DND-41 (cell line): ENCODE measurements around the gene BRIP1.

Source experiments
- ATAC-seq: fragments of 200-7000 bp; cut with Tn5 transposase; 3 replicates; pipeline ENCODE4 v1.9.1; 2021; ENCODE audit warnings: low read depth; ENCODE audit not compliant: insufficient read depth
- DNase-seq: peaks from one replicate; pipeline ENCODE4 v3.0.0-alpha.2; 2020
- H2AFZ ChIP-seq: 2 replicates; pipeline ENCODE4 v1.6.0; 2012; ENCODE audit warnings: low read depth, low read length
- H3K27ac ChIP-seq: 2 replicates; pipeline ENCODE4 v1.5.1; 2012; ENCODE audit warnings: low read length, inconsistent platforms
- H3K27me3 ChIP-seq: fragments of 200-600 bp; sonication (generic); 2 replicates; pipeline ENCODE4 v1.6.0; 2012; ENCODE audit warnings: low read length, mild to moderate bottlenecking, inconsistent platforms; ENCODE audit not compliant: insufficient read depth, poor library complexity
- H3K36me3 ChIP-seq: 2 replicates; pipeline ENCODE4 v1.5.1; 2012; ENCODE audit warnings: low read length, inconsistent platforms; ENCODE audit not compliant: insufficient read depth
- H3K4me1 ChIP-seq: 2 replicates; pipeline ENCODE4 v1.5.1; 2012; ENCODE audit warnings: mild to moderate bottlenecking, low read length; ENCODE audit not compliant: insufficient read depth
- H3K4me2 ChIP-seq: 2 replicates; pipeline ENCODE4 v1.6.0; 2012; ENCODE audit warnings: mild to moderate bottlenecking, moderate library complexity, low read length, inconsistent platforms; ENCODE audit not compliant: insufficient read depth
- H3K4me3 ChIP-seq, 2 experiments: fragments of 200-600 bp in 1 of 2; shearing (Covaris generic) in 1 of 2; 2 replicates each; pipeline ENCODE4 v1.5.1; 2012 to 2016; ENCODE audit warnings: inconsistent platforms in 2 of 2, low read length in 2 of 2, mild to moderate bottlenecking in 2 of 2, low read depth in 1 of 2, moderate library complexity in 1 of 2
- H3K79me2 ChIP-seq: 2 replicates; pipeline ENCODE4 v1.6.0; 2012; ENCODE audit warnings: low read length, inconsistent platforms; ENCODE audit not compliant: insufficient read depth
- H3K9ac ChIP-seq: 2 replicates; pipeline ENCODE4 v1.6.0; 2012; ENCODE audit warnings: low read depth, mild to moderate bottlenecking, inconsistent platforms, low read length, moderate library complexity
- H3K9me3 ChIP-seq: 2 replicates; pipeline ENCODE4 v1.5.1; 2012; ENCODE audit warnings: low read length, moderate library complexity, mild to moderate bottlenecking, inconsistent platforms; ENCODE audit not compliant: insufficient read depth, severe bottlenecking
- H4K20me1 ChIP-seq: 2 replicates; pipeline ENCODE4 v1.6.0; 2012; ENCODE audit warnings: low read length; ENCODE audit not compliant: insufficient read depth
- EZH2 ChIP-seq: IDR thresholded peaks from 3 replicates; pipeline ENCODE4 v1.6.1; 2012; ENCODE audit warnings: borderline replicate concordance, low read depth, mild to moderate bottlenecking, moderate library complexity, low read length, inconsistent platforms; ENCODE audit not compliant: severe bottlenecking
- TF ChIP-seq, protein P1 (sequence below): IDR thresholded peaks from 2 replicates; pipeline ENCODE4 v1.5.1; 2012; ENCODE audit warnings: borderline replicate concordance, low read length, moderate library complexity, mild to moderate bottlenecking; ENCODE audit not compliant: poor library complexity, severe bottlenecking; ENCODE audit errors: extremely low read depth

BRIP1 gene

DNA sequence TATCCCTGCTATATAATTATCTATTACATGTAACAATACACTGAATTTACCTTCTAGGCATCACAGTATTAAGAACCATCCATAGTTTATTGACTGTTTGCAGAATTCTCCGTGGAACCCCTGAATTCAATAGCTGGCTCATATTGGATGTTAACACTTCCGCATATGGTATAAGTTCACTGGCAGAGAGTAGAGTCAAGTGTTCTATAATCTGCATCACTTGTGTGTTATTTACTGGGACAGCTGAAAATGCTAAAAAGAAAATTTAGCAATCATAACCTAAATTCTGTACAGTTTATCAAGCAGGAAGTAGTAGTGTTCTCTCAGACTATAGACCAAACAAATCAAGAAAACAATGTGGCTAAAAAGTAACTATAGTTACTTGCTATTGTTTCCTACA, 14.5 kb upstream of the BRIP1 start:
- H3K4me3 ChIP-seq, result no peak overlapping the region

DNA sequence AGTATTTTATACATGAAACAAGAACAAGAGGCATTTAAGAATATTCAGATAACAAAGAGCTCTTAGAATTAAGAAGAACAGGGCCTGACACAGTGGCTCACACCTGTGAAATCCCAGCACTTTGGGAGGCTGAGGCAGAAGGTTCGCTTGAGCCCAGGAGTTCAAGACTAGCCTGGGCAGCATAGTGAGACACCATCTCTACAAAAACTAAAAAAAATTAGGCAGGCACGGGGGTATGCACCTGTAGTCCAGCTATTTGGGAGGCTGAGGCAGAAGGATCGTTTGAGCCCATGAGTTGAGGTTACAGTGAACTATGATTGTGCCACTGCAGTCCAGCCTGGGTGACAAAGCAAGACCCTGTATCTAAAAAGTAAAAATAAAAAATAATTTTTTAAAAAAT, 12.5 kb upstream of the BRIP1 start:
- Histone ChIP-seq H3K27ac (no peak overlapping the region), H3K4me2 (no peak overlapping the region), H3K9me3 (no peaks in the 10 kb centered on the region), H4K20me1 (no peaks in the 10 kb centered on the region), H2AFZ (no peak overlapping the region), H3K27me3 (no peaks in the 10 kb centered on the region), H3K9ac (no peak overlapping the region), H3K79me2 (no peaks in the 10 kb centered on the region), H3K36me3 (peaks cover 57% of the 10 kb centered on the region), H3K4me3 (no peak overlapping the region), H3K4me1 (no peaks in the 10 kb centered on the region)
- TF ChIP-seq, protein P1, sequence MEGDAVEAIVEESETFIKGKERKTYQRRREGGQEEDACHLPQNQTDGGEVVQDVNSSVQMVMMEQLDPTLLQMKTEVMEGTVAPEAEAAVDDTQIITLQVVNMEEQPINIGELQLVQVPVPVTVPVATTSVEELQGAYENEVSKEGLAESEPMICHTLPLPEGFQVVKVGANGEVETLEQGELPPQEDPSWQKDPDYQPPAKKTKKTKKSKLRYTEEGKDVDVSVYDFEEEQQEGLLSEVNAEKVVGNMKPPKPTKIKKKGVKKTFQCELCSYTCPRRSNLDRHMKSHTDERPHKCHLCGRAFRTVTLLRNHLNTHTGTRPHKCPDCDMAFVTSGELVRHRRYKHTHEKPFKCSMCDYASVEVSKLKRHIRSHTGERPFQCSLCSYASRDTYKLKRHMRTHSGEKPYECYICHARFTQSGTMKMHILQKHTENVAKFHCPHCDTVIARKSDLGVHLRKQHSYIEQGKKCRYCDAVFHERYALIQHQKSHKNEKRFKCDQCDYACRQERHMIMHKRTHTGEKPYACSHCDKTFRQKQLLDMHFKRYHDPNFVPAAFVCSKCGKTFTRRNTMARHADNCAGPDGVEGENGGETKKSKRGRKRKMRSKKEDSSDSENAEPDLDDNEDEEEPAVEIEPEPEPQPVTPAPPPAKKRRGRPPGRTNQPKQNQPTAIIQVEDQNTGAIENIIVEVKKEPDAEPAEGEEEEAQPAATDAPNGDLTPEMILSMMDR, result no peak
- TF ChIP-seq EZH2, result no peak
- DNase-seq (no peak), ATAC-seq (no peak)

More for the DNA sequence above, 14.5 kb upstream of the BRIP1 start:
- Histone ChIP-seq H3K36me3 (peaks cover 55% of the 10 kb centered on the region), H3K9me3 (no peaks in the 10 kb centered on the region), H3K27me3 (no peaks in the 10 kb centered on the region), H3K4me2 (no peak overlapping the region), H2AFZ (no peak overlapping the region), H3K9ac (no peak overlapping the region), H3K4me1 (no peaks in the 10 kb centered on the region), H4K20me1 (no peaks in the 10 kb centered on the region), H3K27ac (no peak overlapping the region), H3K79me2 (no peaks in the 10 kb centered on the region)
- DNase-seq (no peak), ATAC-seq (no peak)
- TF ChIP-seq, protein P1, result no peak
- TF ChIP-seq EZH2, result no peak

DNA sequence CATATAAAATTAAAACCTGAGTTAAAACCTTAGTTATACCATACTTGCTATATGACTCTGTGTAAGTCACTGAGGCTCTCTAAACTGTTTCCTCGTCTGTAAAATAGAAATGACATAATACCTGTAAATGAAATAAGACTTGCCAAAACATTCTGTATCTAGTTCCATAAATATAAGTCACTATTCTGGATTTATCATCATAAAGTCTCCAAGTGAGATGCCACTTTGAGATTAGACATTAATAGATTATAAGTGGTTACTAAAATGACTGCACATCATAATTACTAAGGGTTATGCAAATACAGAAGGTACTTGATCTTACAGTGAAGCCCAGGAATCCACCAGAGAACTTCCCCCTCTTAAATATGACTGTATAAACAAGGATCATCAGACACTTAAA, 12.0 kb upstream of the BRIP1 start:
- Histone ChIP-seq H3K36me3 (peaks cover 57% of the 10 kb centered on the region), H3K27me3 (no peaks in the 10 kb centered on the region), H3K4me3 (no peak overlapping the region), H3K9ac (no peak overlapping the region), H3K27ac (no peak overlapping the region), H3K79me2 (no peaks in the 10 kb centered on the region), H2AFZ (no peak overlapping the region), H3K9me3 (no peaks in the 10 kb centered on the region), H4K20me1 (no peaks in the 10 kb centered on the region), H3K4me2 (no peak overlapping the region), H3K4me1 (no peaks in the 10 kb centered on the region)
- DNase-seq (no peak), ATAC-seq (no peak)
- TF ChIP-seq EZH2, result no peak
- TF ChIP-seq, protein P1, result no peak

DNA sequence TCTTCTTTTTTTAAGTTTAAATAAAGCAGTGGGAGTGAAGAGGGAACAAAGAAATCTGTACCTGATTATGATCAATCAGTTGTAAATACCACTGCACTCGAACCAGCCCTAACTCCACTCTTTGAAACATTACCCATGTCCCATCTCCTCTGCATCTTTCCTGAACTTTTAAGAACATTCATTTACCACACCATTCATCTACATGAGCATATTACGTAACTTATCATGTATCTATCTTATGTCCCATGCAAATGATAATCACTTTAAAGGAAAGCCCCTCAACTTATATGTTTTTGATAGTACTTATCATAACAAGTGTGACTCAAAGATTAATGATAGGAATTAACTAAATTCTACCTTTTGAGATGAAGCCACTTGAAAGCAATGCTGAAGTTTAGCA, 10.7 kb upstream of the BRIP1 start:
- no peak for TF ChIP-seq EZH2
- TF ChIP-seq, protein P1, result no peak
- ATAC-seq, result no peak
- no peaks in the 10 kb centered on the region for H3K27me3 ChIP-seq
- H3K36me3 ChIP-seq, result peaks cover 57% of the 10 kb centered on the region
- no peak overlapping the region for H2AFZ ChIP-seq
- H4K20me1 ChIP-seq, result no peaks in the 10 kb centered on the region
- H3K4me3 ChIP-seq, result no peak overlapping the region
- H3K9ac ChIP-seq, result no peak overlapping the region
- H3K4me2 ChIP-seq, result no peak overlapping the region
- no peak for DNase-seq
- no peak overlapping the region for H3K27ac ChIP-seq
- H3K79me2 ChIP-seq, result no peaks in the 10 kb centered on the region
- no peaks in the 10 kb centered on the region for H3K9me3 ChIP-seq
- no peaks in the 10 kb centered on the region for H3K4me1 ChIP-seq
